GM10847 (cell line): ENCODE data around the gene MYT1.

Experiments used
- POLR2A ChIP-seq: IDR thresholded peaks from 2 replicates; pipeline ENCODE4 v1.6.1; 2011; ENCODE audit not compliant: insufficient read length; ENCODE audit errors: extremely low read depth

MYT1 gene

DNA sequence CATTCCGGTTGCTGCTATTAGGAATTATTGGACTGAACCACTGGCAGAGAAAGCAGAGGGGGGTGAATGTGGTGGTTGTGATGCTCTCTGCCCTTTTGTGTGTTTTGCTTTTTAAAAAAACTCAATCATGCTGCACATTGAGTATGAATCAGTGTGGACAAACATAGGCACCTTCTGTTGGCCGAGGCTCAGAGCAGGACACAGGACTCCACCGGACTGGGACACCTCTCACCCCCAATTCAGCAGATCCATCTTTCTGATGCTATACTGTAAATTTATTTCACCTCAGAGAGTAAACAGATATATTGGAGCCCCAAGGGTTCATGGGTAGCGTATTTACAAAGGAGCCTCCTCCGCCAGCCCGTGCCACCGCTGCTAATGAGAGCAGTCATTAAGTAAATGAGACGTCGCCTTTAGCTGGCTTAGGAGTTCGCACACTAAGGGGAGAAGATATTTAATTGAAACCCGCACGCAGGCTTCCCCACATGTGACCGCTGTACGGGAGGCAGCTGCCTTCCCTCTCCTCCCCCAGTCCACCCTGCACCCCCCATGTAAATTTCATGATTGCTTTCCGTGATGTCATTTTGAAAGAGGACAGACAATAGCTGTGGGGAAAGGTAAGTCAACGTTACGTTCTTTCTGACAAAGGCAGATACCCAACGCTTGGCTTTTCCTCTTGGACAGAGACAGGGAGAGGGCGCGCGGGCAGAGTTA, at the start of gene MYT1:
TSS of gene MYT1 (plus strand) at position 330 of the 714 bp plus-strand sequence. CDS start 34,410 bp downstream, outside the sequence.
- no peak for TF ChIP-seq POLR2A

DNA sequence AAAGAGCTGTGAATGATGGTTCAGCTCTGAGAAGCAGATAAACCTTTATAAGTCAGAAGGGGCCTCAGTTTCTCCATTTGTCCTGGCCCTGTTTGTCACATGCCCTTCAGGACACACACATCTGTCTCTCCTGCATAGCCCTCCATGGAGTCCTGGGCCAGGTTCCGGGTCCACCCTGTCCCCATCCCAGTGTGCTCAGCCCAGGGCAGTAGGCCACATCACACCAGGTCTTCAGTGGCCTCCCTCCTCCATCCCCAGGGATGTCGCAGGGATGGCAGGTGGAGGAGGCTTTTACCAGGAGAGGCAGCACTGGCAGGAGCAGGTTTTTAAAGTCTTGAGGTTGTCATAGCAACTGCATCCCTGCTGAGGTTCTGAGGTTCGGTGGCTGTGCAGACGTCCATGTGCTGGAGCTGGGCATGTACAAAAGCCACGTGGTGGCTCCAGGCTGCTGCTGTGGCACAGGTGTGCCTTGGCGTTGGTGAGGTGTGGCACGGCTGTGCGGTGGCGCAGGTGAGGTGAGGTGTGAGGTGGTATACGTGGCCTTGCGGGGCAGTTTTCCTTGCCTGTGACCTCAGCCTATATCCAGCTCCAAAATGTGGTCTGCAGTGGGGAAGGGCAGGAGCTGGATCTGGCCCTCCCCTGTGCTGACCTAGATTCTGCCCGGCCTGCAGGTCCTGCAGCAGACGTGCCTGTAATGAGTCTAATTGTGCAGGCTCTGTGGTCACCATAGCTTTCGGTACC, 48.9 kb upstream of the MYT1 start:
- TF ChIP-seq POLR2A, result no peak

DNA sequence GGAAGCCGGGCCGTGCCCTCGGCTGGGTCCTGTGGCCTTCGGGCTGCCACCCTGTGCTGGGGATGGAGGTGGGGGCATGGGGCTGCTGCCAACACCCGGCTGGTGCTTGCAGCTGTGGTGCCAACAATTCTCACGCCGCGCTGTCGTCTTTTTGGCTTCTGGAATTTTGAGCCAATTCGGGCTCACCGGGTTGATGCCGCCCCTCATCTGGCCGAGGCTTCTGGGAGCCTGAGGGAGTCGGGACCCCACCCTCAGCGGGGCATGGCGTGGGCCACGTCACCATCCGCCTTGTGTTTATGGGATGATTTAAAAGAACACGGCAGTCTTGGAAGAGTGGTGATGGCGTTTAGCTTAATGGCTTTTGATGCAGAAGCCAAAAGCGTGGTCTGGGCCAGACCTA, 48.2 kb upstream of the MYT1 start:
- TF ChIP-seq POLR2A, result no peak

DNA sequence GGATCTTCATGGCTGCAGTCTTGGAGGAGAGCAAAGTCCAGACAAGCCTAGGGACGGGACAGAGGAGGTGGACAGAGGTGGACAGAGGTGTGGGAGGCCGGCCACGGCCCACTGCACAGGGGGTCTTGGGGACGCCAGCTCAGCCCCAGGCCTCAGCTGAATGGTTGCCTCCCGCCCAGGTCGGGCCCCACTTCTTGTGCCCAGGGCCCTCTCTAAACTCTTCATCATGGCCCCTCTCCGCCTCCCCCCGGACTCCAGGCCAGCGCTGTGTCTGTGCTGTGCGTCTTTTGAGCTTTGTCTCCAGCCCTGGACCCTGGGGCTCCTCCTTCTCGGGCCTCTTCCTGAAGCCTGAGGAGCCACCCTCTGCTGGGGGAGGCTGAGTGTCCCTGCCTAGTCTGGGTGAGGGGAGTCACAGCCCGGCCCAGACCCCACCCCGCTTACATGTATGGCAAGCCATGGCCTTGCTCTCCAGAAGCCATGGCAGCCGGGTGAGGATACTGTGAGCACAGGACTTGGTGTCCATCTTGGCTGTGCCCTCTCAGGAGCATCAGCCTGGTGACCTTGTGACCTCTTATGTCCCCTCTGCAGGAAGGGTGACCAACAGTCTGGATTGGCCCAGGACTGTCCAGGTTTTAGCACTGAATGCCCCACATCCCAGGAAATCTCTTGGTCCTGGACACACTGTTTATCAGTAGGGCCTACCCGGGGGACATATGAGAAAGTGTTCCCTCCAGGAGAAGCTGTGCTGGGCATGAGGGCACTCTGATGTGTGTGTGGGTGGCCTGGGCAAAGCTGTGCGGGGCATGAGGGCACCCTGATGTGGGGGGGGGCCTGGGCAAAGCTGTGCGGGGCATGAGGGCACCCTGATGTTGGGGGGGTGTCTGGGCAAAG, 47.5 kb upstream of the MYT1 start:
- no peak for TF ChIP-seq POLR2A

DNA sequence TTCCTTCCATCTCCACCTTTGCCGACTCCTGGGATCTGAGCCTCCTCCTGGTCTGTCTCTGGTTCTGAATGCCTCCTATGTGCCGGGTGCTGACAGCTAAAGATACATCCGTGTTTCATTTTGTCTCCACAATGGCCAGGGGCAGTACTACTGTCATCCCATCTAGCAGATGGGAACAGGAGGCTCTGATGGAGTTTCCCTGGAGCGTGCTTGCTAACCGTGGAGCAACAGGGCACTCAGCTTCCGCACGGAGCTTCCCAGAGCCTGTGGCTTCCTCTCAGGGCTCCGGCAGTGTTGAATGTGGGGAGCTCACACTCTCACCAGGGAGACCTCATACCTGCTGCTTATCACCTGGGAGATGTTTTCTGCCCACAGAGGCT, 45.0 kb upstream of the MYT1 start:
- no peak for TF ChIP-seq POLR2A

DNA sequence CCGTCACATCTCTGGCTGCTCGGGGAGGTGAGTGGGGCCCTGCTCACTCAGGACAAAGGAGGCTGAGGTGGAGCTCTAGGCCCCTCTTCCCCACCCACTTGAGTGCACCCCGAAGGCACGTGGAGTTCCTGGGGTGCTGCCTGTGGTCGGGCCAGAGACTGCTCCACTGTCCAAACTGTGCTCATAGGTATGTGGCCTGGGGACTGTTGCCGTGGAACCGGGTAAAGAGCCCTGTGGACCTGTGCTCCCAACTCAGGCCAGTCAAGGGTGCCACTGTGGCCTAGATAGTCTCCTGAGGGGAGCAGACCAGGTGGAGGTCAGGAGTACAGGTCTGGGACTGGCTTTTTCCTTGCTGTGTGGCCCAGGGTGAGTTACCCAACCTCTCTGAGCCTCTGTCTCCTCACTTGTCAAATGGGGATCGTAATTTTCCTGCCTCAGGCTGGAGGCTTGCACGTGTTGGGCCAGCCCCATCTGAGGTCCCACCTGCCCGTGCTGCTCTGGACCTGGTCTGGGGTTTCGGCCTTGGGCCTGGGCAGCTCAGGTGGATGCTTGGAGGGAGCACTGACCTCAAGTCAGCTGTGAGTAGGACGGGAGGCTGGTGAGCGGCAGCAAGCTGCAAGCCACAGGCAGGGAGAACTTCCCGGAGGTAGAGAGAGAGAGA, 44.4 kb upstream of the MYT1 start:
- TF ChIP-seq POLR2A, result no peak

DNA sequence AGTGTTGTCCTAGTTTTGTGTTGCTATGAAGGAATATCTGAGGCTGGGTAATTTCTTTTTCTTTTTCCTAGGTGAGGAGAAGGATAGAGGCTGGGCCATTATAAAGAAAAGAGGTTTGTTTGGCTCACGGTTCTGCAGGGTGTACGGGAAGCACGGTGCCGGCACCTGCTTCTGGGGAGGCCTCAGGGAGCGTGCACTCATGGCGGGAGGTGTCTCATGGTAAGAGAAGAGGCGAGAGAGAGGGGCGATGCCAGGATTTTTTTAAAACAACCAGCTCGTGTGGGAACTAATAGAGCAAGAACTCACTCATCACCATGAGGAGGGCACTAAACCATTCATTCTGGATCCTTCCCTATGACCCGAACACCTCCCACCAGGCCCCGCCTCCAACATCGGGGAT, 42.7 kb upstream of the MYT1 start:
- TF ChIP-seq POLR2A, result no peak

DNA sequence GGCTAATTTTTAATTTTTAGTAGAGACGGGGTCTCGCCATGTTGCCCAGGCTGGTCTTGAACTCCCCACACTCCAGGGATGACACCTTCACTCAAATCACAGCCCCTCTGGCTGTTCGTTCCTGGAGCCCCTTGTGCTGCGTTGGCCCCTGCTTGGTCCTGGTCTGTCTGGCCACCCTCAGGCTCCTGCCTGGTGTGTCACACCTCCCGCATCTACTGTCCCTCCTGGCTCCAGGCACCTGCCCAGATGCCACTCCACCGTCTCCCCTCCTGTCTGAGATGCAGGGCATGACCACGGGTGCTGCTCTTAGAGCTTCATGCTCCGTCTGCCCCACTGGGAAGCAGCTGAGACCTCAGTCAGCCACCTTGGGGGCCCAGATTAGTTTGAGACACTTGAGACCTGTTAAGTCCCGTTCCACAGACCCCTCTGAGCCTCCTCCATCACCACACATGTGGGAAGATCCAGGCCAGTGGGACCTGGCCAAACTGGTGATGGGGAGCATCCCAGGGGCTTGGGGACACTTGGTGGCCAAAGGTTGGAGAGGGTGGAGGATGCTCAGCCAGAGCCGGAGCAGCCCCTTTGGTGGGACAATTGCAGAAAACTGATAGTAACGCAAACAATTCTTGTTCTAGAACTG, 35.0 kb upstream of the MYT1 start:
- no peak for TF ChIP-seq POLR2A

DNA sequence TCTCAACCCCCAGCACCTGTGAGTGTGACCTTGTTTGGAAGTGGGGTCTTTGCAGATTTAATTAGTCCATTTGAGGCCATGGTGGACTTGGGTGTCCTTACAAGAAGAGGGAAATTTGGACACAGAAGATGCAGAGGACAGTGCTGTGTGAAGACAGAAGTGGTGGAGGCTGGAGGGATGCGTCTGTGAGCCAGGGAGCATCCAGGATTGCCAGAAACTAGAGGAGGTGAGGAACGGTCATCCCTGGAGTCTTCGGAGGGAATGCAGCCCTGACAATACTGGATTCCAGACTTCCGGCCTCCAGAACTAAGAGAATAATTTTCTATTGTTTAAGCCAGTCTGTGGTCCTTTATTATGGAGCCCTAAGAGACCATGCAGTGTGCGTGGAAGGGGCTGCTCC, 34.0 kb upstream of the MYT1 start:
- no peak for TF ChIP-seq POLR2A

DNA sequence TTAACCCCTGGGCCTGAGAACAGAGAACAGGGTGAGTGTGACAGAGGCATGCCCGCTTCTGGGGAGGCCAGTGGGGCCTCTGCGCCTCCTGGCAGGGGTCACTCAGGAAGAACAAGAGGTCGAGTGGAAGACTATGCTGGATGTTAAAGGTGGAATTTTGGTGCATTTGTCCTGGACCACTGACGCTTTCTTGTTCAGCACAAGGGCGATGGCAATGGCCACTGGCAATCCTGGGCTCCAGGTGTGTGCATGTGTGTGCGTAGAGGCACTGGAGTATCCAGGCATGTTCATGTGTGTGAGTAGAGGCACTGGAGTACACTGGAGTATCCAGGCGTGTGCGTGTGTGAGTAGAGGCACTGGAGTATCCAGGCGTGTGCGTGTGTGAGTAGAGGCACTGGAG, 33.4 kb upstream of the MYT1 start:
- TF ChIP-seq POLR2A, result no peak

DNA sequence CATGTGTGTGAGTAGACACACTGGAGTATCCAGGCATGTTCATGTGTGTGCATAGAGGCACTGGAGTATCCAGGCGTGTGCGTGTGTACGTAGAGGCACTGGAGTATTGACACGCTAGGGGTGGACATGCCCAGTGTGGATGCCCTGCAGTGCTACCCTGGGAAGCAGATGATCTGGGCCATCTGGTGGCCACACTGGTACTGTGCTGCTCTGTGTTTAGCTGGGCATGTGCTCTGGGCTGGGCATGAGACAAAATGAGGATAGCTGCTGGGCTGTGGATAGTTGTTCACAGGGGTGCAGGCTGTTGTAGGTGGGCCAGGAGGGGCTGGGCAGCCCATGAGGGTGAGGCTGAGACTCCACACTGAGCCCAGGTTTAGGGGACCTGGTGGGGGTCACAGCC, 32.8 kb upstream of the MYT1 start:
- no peak for TF ChIP-seq POLR2A

DNA sequence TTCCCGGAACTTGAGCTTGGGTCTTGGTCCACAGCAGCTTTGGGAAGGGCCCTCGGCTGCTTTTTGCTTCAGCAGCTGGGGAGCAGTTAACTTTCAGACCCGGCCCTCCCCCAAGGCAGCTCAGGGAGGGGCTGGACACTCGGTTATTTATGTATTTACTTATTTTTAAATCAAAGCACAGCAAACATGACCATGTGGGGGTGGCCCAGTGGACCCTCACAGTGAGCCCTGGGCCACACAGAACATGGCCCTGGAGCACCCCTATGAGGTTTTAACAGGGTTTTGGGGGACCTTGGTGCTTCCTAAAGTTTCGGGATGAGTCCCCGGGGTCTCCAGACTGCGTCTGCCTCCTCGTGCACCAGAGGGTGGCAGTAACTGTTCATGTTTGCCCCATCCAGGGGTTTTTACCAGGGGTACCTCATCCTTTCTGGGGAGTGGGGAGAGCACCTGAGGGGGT, 30.3 kb upstream of the MYT1 start:
- no peak for TF ChIP-seq POLR2A

DNA sequence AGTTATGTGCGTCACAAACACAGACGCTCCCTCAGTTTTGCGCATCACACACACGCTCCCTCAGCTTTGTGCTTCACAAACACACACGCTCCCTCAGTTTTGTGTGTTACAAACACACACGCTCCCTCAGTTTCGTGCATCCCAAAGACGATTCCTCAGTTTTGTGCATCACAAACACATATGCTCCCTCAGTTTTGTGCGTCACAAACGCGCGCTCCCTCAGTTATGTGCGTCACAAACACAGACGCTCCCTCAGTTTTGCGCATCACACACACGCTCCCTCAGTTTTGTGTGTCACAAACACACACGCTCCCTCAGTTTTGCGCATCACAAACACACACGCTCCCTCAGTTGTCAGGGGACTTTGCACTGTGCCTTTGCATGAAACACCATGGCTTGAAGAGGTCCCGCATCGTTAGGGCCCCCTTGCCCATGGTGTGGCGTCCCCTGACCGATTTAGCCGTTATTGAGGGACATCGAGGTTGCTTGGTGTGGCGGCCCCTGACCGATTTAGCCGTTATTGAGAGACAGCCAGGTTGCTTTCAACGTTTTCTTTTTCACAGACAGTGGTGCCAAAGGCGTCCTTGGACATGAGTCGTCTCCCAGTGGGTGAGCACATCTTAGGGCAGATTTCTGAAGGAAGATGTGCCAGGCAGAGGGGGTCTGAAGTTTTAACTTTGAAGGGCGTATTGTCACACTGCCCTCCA, 28.1 kb upstream of the MYT1 start:
- TF ChIP-seq POLR2A, result no peak

DNA sequence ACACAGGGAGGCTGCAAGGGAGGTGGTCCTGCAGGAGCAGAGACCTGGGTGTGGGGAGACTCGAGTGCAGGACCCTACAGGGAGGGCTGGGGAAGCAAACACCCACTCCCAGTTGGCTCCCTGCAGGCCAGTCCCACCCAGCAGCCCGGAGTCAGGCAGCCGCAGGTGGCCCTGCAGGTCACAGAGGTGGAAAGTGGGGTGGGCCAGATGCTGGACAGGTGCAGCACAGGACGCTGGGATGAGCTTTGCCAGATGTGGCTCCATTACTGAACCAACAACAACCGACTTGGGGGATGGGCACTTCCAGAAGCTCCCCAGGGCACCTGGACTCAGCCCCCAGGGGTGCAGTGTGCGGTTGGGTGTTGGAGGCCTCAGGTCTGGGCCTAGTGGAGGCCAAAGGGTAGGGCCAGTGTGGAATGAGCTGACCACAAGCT, 26.6 kb upstream of the MYT1 start:
- TF ChIP-seq POLR2A, result no peak
